ENCODE results near the gene MRPS35.

The MRPS35 gene

GRCh38 chr12:27710592-27711316, at the start of gene MRPS35:
MRPS35 (plus strand) TSS chr12:27710832; CDS start chr12:27710844, 12 bp downstream.
- Histone ChIP-seq H3K36me3 (ENCODE audit: insufficient read depth, insufficient read length, low read length) (peaks cover 33% of the 10 kb centered on the region), H3K9me3 (ENCODE audit: insufficient read depth, low read length) (no peaks in the 10 kb centered on the region), H3K4me1 (ENCODE audit: insufficient read depth, insufficient read length) (no peaks in the 10 kb centered on the region), H3K9ac (ENCODE audit: insufficient read length, low read depth) (peak within 1 kb of the TSS; percentile 99), H3K27me3 (ENCODE audit: insufficient read depth, insufficient read length) (peaks cover 2% of the 10 kb centered on the region), H3K4me3 (ENCODE audit: insufficient read length, low read depth) (peak within 1 kb of the TSS; percentile 99)
- TF ChIP-seq ZNF274 (IDR thresholded peaks at IDR 0.05; ENCODE audit: low read depth, low read length) (no peak), YY1 (IDR thresholded peaks at IDR 0.05; ENCODE audit: insufficient read depth, insufficient read length) (peak; percentile 97)
- peak; percentile 97 for DNase-seq (ENCODE audit: low read depth, low spot score)

GRCh38 chr12:27665704-27666103, 44.9 kb upstream of the MRPS35 start:
- Histone ChIP-seq H3K27me3 (ENCODE audit: insufficient read depth, insufficient read length) (no peaks in the 10 kb centered on the region), H3K9me3 (ENCODE audit: insufficient read depth, low read length) (no peaks in the 10 kb centered on the region), H3K36me3 (ENCODE audit: insufficient read depth, insufficient read length, low read length) (peaks cover 87% of the 10 kb centered on the region), H3K4me3 (ENCODE audit: insufficient read length, low read depth) (no peak overlapping the region), H3K9ac (ENCODE audit: insufficient read length, low read depth) (no peak overlapping the region), H3K4me1 (ENCODE audit: insufficient read depth, insufficient read length) (no peaks in the 10 kb centered on the region)
- DNase-seq (ENCODE audit: low read depth, low spot score), result no peak
- no peak for TF ChIP-seq SUZ12 (IDR thresholded peaks at IDR 0.05; ENCODE audit: extremely low read depth, insufficient read depth, insufficient read length)
- TF ChIP-seq ZNF274 (IDR thresholded peaks at IDR 0.05; ENCODE audit: low read depth, low read length), result no peak
- no peak for TF ChIP-seq YY1 (IDR thresholded peaks at IDR 0.05; ENCODE audit: insufficient read depth, insufficient read length)

- no peak for DNase-seq (ENCODE audit: low read depth, low spot score)
- Histone ChIP-seq H3K9me3 (ENCODE audit: insufficient read depth, low read length) (no peaks in the 10 kb centered on the region), H3K36me3 (ENCODE audit: insufficient read depth, insufficient read length, low read length) (peaks cover 87% of the 10 kb centered on the region), H3K4me3 (ENCODE audit: insufficient read length, low read depth) (no peak overlapping the region), H3K4me1 (ENCODE audit: insufficient read depth, insufficient read length) (no peaks in the 10 kb centered on the region), H3K9ac (ENCODE audit: insufficient read length, low read depth) (no peak overlapping the region), H3K27me3 (ENCODE audit: insufficient read depth, insufficient read length) (no peaks in the 10 kb centered on the region)
- TF ChIP-seq YY1 (IDR thresholded peaks at IDR 0.05; ENCODE audit: insufficient read depth, insufficient read length) (no peak), SUZ12 (IDR thresholded peaks at IDR 0.05; ENCODE audit: extremely low read depth, insufficient read depth, insufficient read length) (no peak), ZNF274 (IDR thresholded peaks at IDR 0.05; ENCODE audit: low read depth, low read length) (no peak)
Measured at GRCh38 chr12:27666510-27666909, 44.1 kb upstream of the MRPS35 start.

DNA sequence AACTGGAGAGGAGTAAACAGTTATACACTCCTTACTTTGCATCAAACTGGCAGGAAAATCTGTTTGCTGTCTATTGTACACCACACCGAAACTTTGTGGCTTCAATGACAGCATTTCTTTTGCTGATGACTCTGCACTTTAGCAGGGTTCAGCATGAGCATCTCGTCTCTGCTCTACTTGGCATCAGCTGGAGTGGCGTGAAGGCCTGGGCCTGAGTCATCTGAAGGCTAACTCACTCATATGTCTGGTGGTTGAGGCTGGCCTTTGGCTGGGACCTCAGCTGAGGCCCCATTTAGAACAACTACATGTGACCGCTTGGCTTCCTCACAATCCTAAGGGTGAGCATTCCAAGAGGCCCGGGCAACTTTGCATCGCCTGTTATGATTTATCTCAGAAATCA, 43.1 kb upstream of the MRPS35 start:
- Histone ChIP-seq H3K4me3 (ENCODE audit: insufficient read length, low read depth) (no peak overlapping the region), H3K4me1 (ENCODE audit: insufficient read depth, insufficient read length) (no peaks in the 10 kb centered on the region), H3K9me3 (ENCODE audit: insufficient read depth, low read length) (no peaks in the 10 kb centered on the region), H3K27me3 (ENCODE audit: insufficient read depth, insufficient read length) (no peaks in the 10 kb centered on the region), H3K9ac (ENCODE audit: insufficient read length, low read depth) (no peak overlapping the region), H3K36me3 (ENCODE audit: insufficient read depth, insufficient read length, low read length) (peaks cover 88% of the 10 kb centered on the region)
- DNase-seq (ENCODE audit: low read depth, low spot score), result no peak
- TF ChIP-seq ZNF274 (IDR thresholded peaks at IDR 0.05; ENCODE audit: low read depth, low read length) (no peak), YY1 (IDR thresholded peaks at IDR 0.05; ENCODE audit: insufficient read depth, insufficient read length) (no peak), SUZ12 (IDR thresholded peaks at IDR 0.05; ENCODE audit: extremely low read depth, insufficient read depth, insufficient read length) (no peak)

DNA sequence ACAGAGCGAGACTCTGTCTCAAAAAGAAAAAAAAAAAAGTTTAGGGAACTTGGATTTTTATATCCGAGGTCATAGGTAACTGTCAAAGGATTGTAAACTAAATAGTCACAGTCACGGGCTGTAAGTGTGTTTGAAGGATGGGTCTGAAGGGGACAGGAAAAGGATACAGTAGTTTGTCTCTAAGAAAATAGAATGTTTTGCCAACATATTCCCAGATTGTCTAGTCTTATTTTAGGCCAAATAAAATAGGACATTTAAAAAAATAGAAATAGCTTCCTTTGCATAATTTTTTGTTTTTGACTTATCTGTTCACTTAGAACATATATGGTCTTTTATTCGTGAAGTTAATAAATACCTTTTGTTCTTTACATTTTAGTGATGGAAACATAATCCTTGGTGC, 38.6 kb upstream of the MRPS35 start:
- H3K9ac ChIP-seq (ENCODE audit: insufficient read length, low read depth), result no peak overlapping the region
- no peaks in the 10 kb centered on the region for H3K4me1 ChIP-seq (ENCODE audit: insufficient read depth, insufficient read length)
- DNase-seq (ENCODE audit: low read depth, low spot score), result no peak
- H3K4me3 ChIP-seq (ENCODE audit: insufficient read length, low read depth), result no peak overlapping the region
- H3K27me3 ChIP-seq (ENCODE audit: insufficient read depth, insufficient read length), result no peaks in the 10 kb centered on the region
- peaks cover 72% of the 10 kb centered on the region for H3K36me3 ChIP-seq (ENCODE audit: insufficient read depth, insufficient read length, low read length)
- no peak for TF ChIP-seq YY1 (IDR thresholded peaks at IDR 0.05; ENCODE audit: insufficient read depth, insufficient read length)
- TF ChIP-seq SUZ12 (IDR thresholded peaks at IDR 0.05; ENCODE audit: extremely low read depth, insufficient read depth, insufficient read length), result no peak
- TF ChIP-seq ZNF274 (IDR thresholded peaks at IDR 0.05; ENCODE audit: low read depth, low read length), result no peak
- no peaks in the 10 kb centered on the region for H3K9me3 ChIP-seq (ENCODE audit: insufficient read depth, low read length)

- peaks cover 71% of the 10 kb centered on the region for H3K36me3 ChIP-seq (ENCODE audit: insufficient read depth, insufficient read length, low read length)
- H3K9me3 ChIP-seq (ENCODE audit: insufficient read depth, low read length), result no peaks in the 10 kb centered on the region
- no peaks in the 10 kb centered on the region for H3K27me3 ChIP-seq (ENCODE audit: insufficient read depth, insufficient read length)
- no peak overlapping the region for H3K9ac ChIP-seq (ENCODE audit: insufficient read length, low read depth)
- H3K4me3 ChIP-seq (ENCODE audit: insufficient read length, low read depth), result no peak overlapping the region
- no peaks in the 10 kb centered on the region for H3K4me1 ChIP-seq (ENCODE audit: insufficient read depth, insufficient read length)
- DNase-seq (ENCODE audit: low read depth, low spot score), result no peak
- TF ChIP-seq YY1 (IDR thresholded peaks at IDR 0.05; ENCODE audit: insufficient read depth, insufficient read length), result no peak
Measured at GRCh38 chr12:27672643-27673042, 38.0 kb upstream of the MRPS35 start.

- Histone ChIP-seq H3K4me1 (ENCODE audit: insufficient read depth, insufficient read length) (no peaks in the 10 kb centered on the region), H3K27me3 (ENCODE audit: insufficient read depth, insufficient read length) (no peaks in the 10 kb centered on the region), H3K4me3 (ENCODE audit: insufficient read length, low read depth) (no peak overlapping the region), H3K36me3 (ENCODE audit: insufficient read depth, insufficient read length, low read length) (peaks cover 70% of the 10 kb centered on the region), H3K9ac (ENCODE audit: insufficient read length, low read depth) (no peak overlapping the region), H3K9me3 (ENCODE audit: insufficient read depth, low read length) (no peaks in the 10 kb centered on the region)
- DNase-seq (ENCODE audit: low read depth, low spot score), result no peak
- TF ChIP-seq YY1 (IDR thresholded peaks at IDR 0.05; ENCODE audit: insufficient read depth, insufficient read length) (no peak), SUZ12 (IDR thresholded peaks at IDR 0.05; ENCODE audit: extremely low read depth, insufficient read depth, insufficient read length) (no peak), ZNF274 (IDR thresholded peaks at IDR 0.05; ENCODE audit: low read depth, low read length) (no peak)
Measured at GRCh38 chr12:27673101-27673718, 37.4 kb upstream of the MRPS35 start.
